GM12891 (cell line): ENCODE data around the gene C17orf50.

Experiments used
- PAX5 ChIP-seq: IDR thresholded peaks from 2 replicates; pipeline ENCODE4 v1.6.1; 2011; ENCODE audit warnings: low read length, moderate library complexity, mild to moderate bottlenecking; ENCODE audit not compliant: insufficient read depth, severe bottlenecking
- POLR2A ChIP-seq: IDR thresholded peaks from 2 replicates; pipeline ENCODE4 v1.6.1; 2011; ENCODE audit warnings: low read depth, low read length, control low read depth
- POLR2AphosphoS5 ChIP-seq: IDR thresholded peaks from 2 replicates; pipeline ENCODE4 v1.6.1; 2011; ENCODE audit warnings: low read depth, low read length, control low read depth
- SPI1 ChIP-seq: IDR thresholded peaks from 2 replicates; pipeline ENCODE4 v1.6.1; 2011; ENCODE audit warnings: low read depth, low read length, control low read depth

GRCh38 chr17:35765086-35765710, 4.5 kb downstream of the C17orf50 start:
- TF ChIP-seq SPI1 (no peak), PAX5 (no peak), POLR2AphosphoS5 (no peak), POLR2A (no peak)
